ENCODE results near the gene ARMC2.

Gene ARMC2

GRCh38 chr6:108982154-108983113 lies 134.2 kb downstream of the ARMC2 start:
- no peak for DNase-seq (ENCODE audit: low read depth)
- TF ChIP-seq CTCF (IDR thresholded peaks at IDR 0.05; ENCODE audit: control insufficient read depth, extremely low read depth, insufficient read depth) = no peak
- no peak overlapping the region for H3K4me3 ChIP-seq (ENCODE audit: low read depth, low read length)

GRCh38 chr6:108983151-108983550 lies 134.9 kb downstream of the ARMC2 start:
- no peak overlapping the region for H3K4me3 ChIP-seq (ENCODE audit: low read depth, low read length)
- no peak for DNase-seq (ENCODE audit: low read depth)
- TF ChIP-seq CTCF (IDR thresholded peaks at IDR 0.05; ENCODE audit: control insufficient read depth, extremely low read depth, insufficient read depth) = no peak

- no peak for DNase-seq (ENCODE audit: low read depth)
- no peak for TF ChIP-seq CTCF (IDR thresholded peaks at IDR 0.05; ENCODE audit: control insufficient read depth, extremely low read depth, insufficient read depth)
- H3K4me3 ChIP-seq (ENCODE audit: low read depth, low read length) = no peak overlapping the region
These were observed 137.1 kb downstream of the ARMC2 start for GRCh38 chr6:108985301-108985700.

- DNase-seq (ENCODE audit: low read depth) = no peak
These were observed 138.9 kb downstream of the ARMC2 start for GRCh38 chr6:108987156-108987555.

GRCh38 chr6:108988296-108988695 lies 140.1 kb downstream of the ARMC2 start:
- DNase-seq (ENCODE audit: low read depth) = no peak
- no peak for TF ChIP-seq CTCF (IDR thresholded peaks at IDR 0.05; ENCODE audit: control insufficient read depth, extremely low read depth, insufficient read depth)

More at GRCh38 chr6:108987156-108987555, 138.9 kb downstream of the ARMC2 start:
- no peak overlapping the region for H3K4me3 ChIP-seq (ENCODE audit: low read depth, low read length)
- TF ChIP-seq CTCF (IDR thresholded peaks at IDR 0.05; ENCODE audit: control insufficient read depth, extremely low read depth, insufficient read depth) = no peak

GRCh38 chr6:108988765-108989164 lies 140.5 kb downstream of the ARMC2 start:
- H3K4me3 ChIP-seq (ENCODE audit: low read depth, low read length) = no peak overlapping the region
- TF ChIP-seq CTCF (IDR thresholded peaks at IDR 0.05; ENCODE audit: control insufficient read depth, extremely low read depth, insufficient read depth) = no peak
- DNase-seq (ENCODE audit: low read depth) = no peak

More at GRCh38 chr6:108988296-108988695, 140.1 kb downstream of the ARMC2 start:
- no peak overlapping the region for H3K4me3 ChIP-seq (ENCODE audit: low read depth, low read length)

Measured in LNCaP clone FGC (cell line).